LNCAP (cell line): Measurements from ENCODE around the gene CPLX1.

Experiments used
- CTCF ChIP-seq: fragments of 450-650 bp; IDR thresholded peaks from 2 replicates; pipeline ENCODE4 v1.5.1; 2017; ENCODE audit warnings: mild to moderate bottlenecking

The CPLX1 gene

GRCh38 chr4:825063-825970 lies 612 bp downstream of the CPLX1 start:
- no peak for TF ChIP-seq CTCF

GRCh38 chr4:824461-825062 lies 1.4 kb downstream of the CPLX1 start:
- TF ChIP-seq CTCF: no peak

GRCh38 chr4:823761-824460 lies 2.0 kb downstream of the CPLX1 start:
- TF ChIP-seq CTCF: no peak

GRCh38 chr4:823176-823760 lies 2.7 kb downstream of the CPLX1 start:
- no peak for TF ChIP-seq CTCF

GRCh38 chr4:822361-823175 lies 3.4 kb downstream of the CPLX1 start:
- no peak for TF ChIP-seq CTCF

- no peak for TF ChIP-seq CTCF
These were observed 4.3 kb downstream of the CPLX1 start for GRCh38 chr4:821631-822030.

- TF ChIP-seq CTCF: no peak
These were observed 4.7 kb downstream of the CPLX1 start for GRCh38 chr4:821181-821591.
